IPS-NIHi7 (cell line): Measurements from ENCODE around the gene STXBP4.

Experiments used
- DNase-seq: peaks from one replicate; pipeline ENCODE4 v3.0.0; 2012; ENCODE audit warnings: mixed read lengths; ENCODE audit errors: extremely low spot score

STXBP4 gene

GRCh38 chr17:55121268-55121667 lies 152.7 kb downstream of the STXBP4 start:
- no peak for DNase-seq

- no peak for DNase-seq
Measured at GRCh38 chr17:55122114-55122513, 153.5 kb downstream of the STXBP4 start.

GRCh38 chr17:55124730-55125360 lies 156.3 kb downstream of the STXBP4 start:
- DNase-seq = no peak

GRCh38 chr17:55133583-55133982 lies 165.0 kb downstream of the STXBP4 start:
- DNase-seq = no peak

GRCh38 chr17:55134486-55135157 lies 166.1 kb downstream of the STXBP4 start:
- no peak for DNase-seq

GRCh38 chr17:55140809-55141208 lies 172.2 kb downstream of the STXBP4 start:
- no peak for DNase-seq

GRCh38 chr17:55144518-55144917 lies 176.0 kb downstream of the STXBP4 start:
- DNase-seq = no peak

- DNase-seq = no peak
Measured at GRCh38 chr17:55149485-55149884, 180.9 kb downstream of the STXBP4 start.

GRCh38 chr17:55152236-55152635 lies 183.7 kb downstream of the STXBP4 start:
- DNase-seq = no peak

- DNase-seq = peak; percentile 12
Measured at GRCh38 chr17:55154101-55154500, 185.5 kb downstream of the STXBP4 start.

- DNase-seq = no peak
Measured at GRCh38 chr17:55155856-55156560, 187.4 kb downstream of the STXBP4 start.

- no peak for DNase-seq
Measured at GRCh38 chr17:55157165-55157564, 188.6 kb downstream of the STXBP4 start.

- DNase-seq = no peak
Measured at GRCh38 chr17:55158439-55158838, 189.9 kb downstream of the STXBP4 start.

GRCh38 chr17:55159251-55159650 lies 190.7 kb downstream of the STXBP4 start:
- DNase-seq = no peak

- DNase-seq = no peak
Measured at GRCh38 chr17:55160501-55160900, 191.9 kb downstream of the STXBP4 start.

- DNase-seq = no peak
Measured at GRCh38 chr17:55161935-55162555, 193.5 kb downstream of the STXBP4 start.

- no peak for DNase-seq
Measured at GRCh38 chr17:55162556-55162946, 194.0 kb downstream of the STXBP4 start.

GRCh38 chr17:55163408-55163807 lies 194.8 kb downstream of the STXBP4 start:
- no peak for DNase-seq

GRCh38 chr17:55166506-55166905 lies 197.9 kb downstream of the STXBP4 start:
- DNase-seq = no peak

- DNase-seq = no peak
Measured at GRCh38 chr17:55167024-55167725, 198.6 kb downstream of the STXBP4 start.

GRCh38 chr17:55168958-55169687 lies 200.6 kb downstream of the STXBP4 start:
- DNase-seq = no peak
